ENCODE data around the gene CCT5. TPM values are rescaled to one million over a fixed set of nuclear protein-coding genes. Genes with fewer than 3 reads are reported as not detected.
"Not testable (repeated sequence)": the region's sequence is repeated elsewhere in the genome, so short reads cannot be mapped to it uniquely, and the experiment has no call there.

CCT5 gene
- total and polyA plus RNA-seq, 10 of the 15 experiments (the other 5 are each of a cell fraction or from before 2014, with no cell fraction given) = 376 to 637 (median 543) TPM

- Histone ChIP-seq H2AFZ (ENCODE audit: control insufficient read depth, low read depth, low read length) (no peak overlapping the region), H3K36me3 (ENCODE audit: control insufficient read depth in 2 of 2, insufficient read depth in 2 of 2, low read length in 1 of 2) (no peaks in the 10 kb centered on the region), H4K20me1 (ENCODE audit: control insufficient read depth, insufficient read depth) (no peaks in the 10 kb centered on the region; the same call in 1 of the 2 replicates), H3K4me2 (ENCODE audit: control insufficient read depth, insufficient read depth) (no peak overlapping the region), H3K4me3 (no peak overlapping the region), H3K27me3 (replicated peaks in 1 of 2; ENCODE audit: control insufficient read depth in 2 of 2, insufficient read depth in 2 of 2, low read length in 1 of 2) (no peaks in the 10 kb centered on the region; a peak in 1 of 4 replicates), H3K27ac (ENCODE audit: control insufficient read depth, insufficient read depth) (no peak overlapping the region), H3K9me3 (replicated peaks; ENCODE audit: control insufficient read depth, insufficient read depth, low read length) (no peaks in the 10 kb centered on the region), H3K79me2 (ENCODE audit: control insufficient read depth, insufficient read depth, low read length) (no peaks in the 10 kb centered on the region), H3K4me1 (ENCODE audit: control insufficient read depth, insufficient read depth, low read length) (peaks cover 2% of the 10 kb centered on the region; the same call in 1 of the 2 replicates), H3K9ac (ENCODE audit: control insufficient read depth, insufficient read depth, low read length) (no peak overlapping the region)
- FAIRE-seq = no peak
- in situ Hi-C loops (cut with MboI) (no loop called here), intact Hi-C loops (cut with micrococcal nuclease; ENCODE audit: unreplicated experiment) (no loop called here)
- ChIA-PET SMC1A (ENCODE audit: uncharacterized antibody, unreplicated experiment) (no interaction called here), POLR2A (no interaction called here), CTCF (no interaction called here), RAD21 (ENCODE audit: unreplicated experiment) (no interaction called here)
- 38% methylated on average over 8 of the region's 9 CpGs for WGBS (ENCODE audit: insufficient coverage, insufficient replicate concordance, low lambda C conversion rate, missing lambda C conversion rate)
- ATAC-seq = no peak
- TF ChIP-seq PML (IDR thresholded peaks at IDR 0.05; ENCODE audit: low read length) = no peak
- no peak for TF ChIP-seq ZNF274 (IDR thresholded peaks at IDR 0.05; ENCODE audit: insufficient read depth, insufficient read length)
- no peak for TF ChIP-seq SREBF1 (IDR thresholded peaks at IDR 0.05; ENCODE audit: low read length)
- BruUV-seq (replicated peaks) = no TSS peak
- no peak for DNase-seq (ENCODE audit: low read depth, low spot score)
These were observed 22.2 kb downstream of the CCT5 start for GRCh38 chr5:10272053-10272874.

- in situ Hi-C loops (cut with MboI); H3K36me3 ChIP-seq (ENCODE audit: control insufficient read depth in 2 of 2, insufficient read depth in 2 of 2, low read length in 1 of 2); CTCF ChIA-PET; H3K79me2 ChIP-seq (ENCODE audit: control insufficient read depth, insufficient read depth, low read length); H3K4me2 ChIP-seq (ENCODE audit: control insufficient read depth, insufficient read depth); SMC1A ChIA-PET (ENCODE audit: uncharacterized antibody, unreplicated experiment); ATAC-seq; H4K20me1 ChIP-seq (ENCODE audit: control insufficient read depth, insufficient read depth); H2AFZ ChIP-seq (ENCODE audit: control insufficient read depth, low read depth, low read length); RAD21 ChIA-PET (ENCODE audit: unreplicated experiment); H3K4me3 ChIP-seq; DNase-seq (ENCODE audit: low read depth, low spot score); intact Hi-C loops (cut with micrococcal nuclease; ENCODE audit: unreplicated experiment); POLR2A ChIA-PET; H3K27ac ChIP-seq (ENCODE audit: control insufficient read depth, insufficient read depth); H3K9ac ChIP-seq (ENCODE audit: control insufficient read depth, insufficient read depth, low read length); H3K4me1 ChIP-seq (ENCODE audit: control insufficient read depth, insufficient read depth, low read length); H3K9me3 ChIP-seq (replicated peaks; ENCODE audit: control insufficient read depth, insufficient read depth, low read length); H3K27me3 ChIP-seq (replicated peaks in 1 of 2; ENCODE audit: control insufficient read depth in 2 of 2, insufficient read depth in 2 of 2, low read length in 1 of 2); FAIRE-seq; BruUV-seq (replicated peaks): not testable (repeated sequence)
- 57% methylated on average over 6 of the region's 6 CpGs for WGBS (ENCODE audit: insufficient coverage, insufficient replicate concordance, low lambda C conversion rate, missing lambda C conversion rate)
These were observed 22.8 kb downstream of the CCT5 start for GRCh38 chr5:10272875-10273209.

Data from GM12878 (cell line).